Suppressor macrophage (primary cell): ENCODE results near the gene H19.

Experiments
- DNase-seq, 4 experiments: peaks; one replicate each; pipeline ENCODE4 v3.0.0-alpha.2; 2020 to 2022

H19 gene

DNA sequence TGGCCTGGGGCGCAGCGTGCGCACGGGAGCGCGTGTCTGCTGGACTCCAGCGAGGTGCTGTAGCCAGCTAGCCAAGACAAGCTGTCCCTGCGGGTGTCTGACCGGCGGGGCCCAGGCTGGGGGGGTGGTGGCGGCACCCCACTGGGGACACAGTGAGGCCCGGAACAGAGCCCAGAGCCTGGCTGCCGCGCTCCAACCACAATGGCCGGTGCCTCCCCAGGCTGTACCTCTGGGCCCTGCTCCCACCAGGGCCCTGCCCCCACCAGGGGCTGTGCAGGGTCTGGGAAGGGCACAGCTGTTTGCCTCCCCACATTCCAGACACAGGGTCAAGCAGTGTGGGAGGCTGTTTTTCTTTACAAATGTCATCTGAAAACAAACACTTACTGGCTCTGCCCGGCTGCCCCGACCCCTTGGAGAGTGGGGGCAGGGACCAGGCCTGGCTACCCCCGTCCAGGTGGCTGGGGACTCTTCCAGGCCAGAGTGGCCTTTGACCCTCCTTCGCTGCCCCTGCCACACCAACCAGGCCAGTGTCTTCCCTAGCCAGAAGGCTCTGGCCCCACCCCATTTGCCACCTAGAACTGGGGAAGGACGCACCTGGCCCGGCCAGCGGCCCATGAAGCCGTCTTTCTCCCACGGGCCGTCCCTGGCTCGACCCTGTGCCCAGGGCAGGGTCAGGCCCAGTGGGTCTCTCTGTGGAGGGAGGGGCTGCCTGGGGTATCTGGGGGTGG is 14.6 kb downstream of the H19 start:
- DNase-seq, result no peak

- DNase-seq, result no peak
Measured at GRCh38 chr11:1979607-1980006, 18.0 kb downstream of the H19 start.

GRCh38 chr11:1978720-1979473 is 18.7 kb downstream of the H19 start:
- no peak for DNase-seq

DNA sequence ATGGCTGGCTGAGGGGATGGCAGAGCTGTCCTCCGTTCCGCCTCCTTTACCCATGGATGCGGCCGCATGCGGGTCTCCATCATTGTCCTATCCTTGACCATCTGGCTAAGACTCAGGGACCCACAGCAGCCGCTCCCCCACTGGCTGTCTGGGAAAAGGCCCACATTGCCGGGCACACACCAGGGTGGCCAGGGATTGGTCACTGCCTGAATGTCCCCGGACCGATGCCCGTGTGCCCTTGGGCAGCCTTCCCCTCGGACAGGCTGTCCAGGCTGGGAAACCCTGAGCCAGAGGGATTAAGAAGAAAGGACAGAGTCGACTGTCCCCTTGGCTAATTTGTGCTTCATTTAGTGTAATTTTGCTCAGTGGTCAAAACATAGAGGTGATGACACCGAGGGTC is 22.5 kb downstream of the H19 start:
- no peak for DNase-seq

GRCh38 chr11:1970956-1971355 is 26.7 kb downstream of the H19 start:
- no peak for DNase-seq

DNA sequence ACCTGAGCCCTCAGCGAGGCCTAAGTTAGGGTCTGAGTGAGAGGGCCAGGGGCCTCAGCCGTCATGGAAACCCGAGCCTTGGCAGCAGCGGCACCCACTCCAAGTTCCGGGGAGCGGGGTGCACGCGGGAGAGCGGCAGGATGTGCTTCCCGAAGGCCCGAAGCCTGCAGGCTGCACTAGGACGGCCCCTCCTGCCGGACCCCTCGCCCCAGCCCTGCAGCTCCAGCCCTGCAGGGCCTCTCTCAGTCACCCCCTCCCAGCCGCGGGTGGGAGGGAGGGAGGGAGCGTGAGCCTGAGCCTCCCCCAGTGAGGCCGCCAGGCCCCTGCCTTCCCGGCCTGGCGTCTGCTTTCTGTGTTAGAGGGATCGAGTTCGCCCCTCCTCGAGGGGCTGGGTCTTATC is 27.9 kb downstream of the H19 start:
- no peak for DNase-seq

DNA sequence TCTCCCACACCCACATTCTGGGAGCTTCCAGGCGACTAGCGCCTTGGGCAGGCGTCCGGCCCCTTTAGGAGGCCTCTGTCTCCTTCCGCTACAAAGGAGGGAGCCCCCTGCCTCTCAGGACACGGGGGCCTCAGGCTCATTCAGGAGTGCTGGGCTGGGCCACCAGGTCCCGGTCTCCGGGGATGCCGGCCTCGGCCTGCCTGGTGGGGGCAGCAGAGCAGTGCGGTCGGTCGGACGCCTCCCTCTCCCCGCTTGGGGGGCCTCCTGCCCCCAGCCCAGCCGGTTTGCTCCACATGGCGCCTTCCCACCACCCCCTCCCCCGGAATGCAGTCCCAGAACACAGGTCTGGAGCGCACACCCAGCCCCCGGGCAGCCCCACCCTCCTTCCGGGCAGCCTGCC is 28.6 kb downstream of the H19 start:
- DNase-seq, result no peak

DNA sequence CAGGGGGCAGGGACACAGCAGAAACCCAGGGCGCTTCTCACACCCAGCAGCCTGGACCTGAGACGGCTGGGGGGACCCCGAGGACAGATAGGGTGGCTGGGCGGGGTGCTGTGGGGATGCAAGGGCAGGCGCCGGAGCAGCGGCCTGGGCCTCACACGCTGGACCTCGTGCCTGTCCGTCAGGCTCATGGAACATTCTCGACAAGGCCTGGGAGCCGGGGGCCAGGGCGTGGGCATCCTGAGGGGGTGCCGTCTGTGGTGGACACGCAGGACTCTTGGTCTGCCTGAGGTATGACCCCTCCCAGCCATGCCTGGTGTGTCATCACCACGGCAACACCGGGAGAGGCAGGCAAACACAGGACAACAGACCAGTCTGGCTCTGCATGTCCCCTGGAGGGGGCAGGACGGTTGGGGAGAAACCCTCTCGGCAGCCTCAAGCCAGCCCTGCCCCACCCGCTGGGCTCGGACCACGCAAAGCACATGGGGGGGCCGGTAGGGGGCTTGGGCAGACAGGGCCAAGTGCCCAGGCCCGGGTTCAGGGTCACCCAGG is 29.1 kb downstream of the H19 start:
- no peak for DNase-seq

DNA sequence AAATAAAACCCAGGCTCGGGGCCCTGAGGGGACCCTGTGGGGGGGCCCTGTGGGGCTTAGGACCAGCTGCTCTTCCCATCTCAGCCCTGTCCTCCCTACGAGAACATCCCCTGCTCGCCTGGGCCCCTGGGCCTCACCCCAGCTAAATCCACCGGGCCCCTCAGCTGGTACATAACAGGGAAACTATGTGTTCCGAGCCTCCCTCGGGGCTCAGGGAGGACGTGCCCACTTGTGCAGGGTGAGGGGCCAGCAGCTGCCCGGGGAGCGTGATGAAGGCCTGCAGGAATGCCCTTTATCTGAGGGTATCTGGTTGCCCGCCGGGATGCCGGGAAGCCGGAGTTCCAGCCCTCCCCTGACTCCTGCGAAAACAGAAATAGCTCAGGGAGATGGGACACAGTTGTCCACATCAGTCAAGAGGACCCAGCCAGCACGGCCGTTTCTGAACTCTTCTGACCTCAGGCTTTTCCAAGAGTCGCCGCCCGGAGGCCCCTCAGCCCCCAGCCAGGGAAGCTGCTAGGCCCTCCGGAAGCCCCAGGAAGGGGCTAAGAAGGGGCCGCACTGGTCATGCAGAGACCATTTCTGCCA is 29.9 kb downstream of the H19 start:
- no peak for DNase-seq

GRCh38 chr11:1966531-1966930 is 31.1 kb downstream of the H19 start:
- no peak for DNase-seq

DNA sequence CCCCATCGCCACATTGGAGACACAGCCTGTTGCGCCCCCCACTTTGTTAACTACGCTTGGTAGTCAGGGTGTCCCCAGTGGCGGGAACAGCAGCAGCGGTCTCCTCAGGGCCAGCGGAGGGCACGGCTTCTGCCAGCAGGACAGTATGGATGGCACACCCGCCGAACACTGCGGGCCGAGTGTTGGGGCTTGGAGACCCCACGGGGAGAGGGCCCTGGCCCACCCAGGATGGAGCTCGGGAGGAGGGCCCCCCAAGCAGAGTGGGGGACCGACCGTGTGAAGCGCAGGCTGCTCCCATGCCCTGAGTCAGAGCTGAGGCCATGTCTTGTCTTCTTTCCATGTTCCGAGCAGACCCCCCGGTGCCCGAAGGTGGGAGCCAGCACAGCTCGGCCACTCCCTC is 32.7 kb downstream of the H19 start:
- DNase-seq, result no peak

- no peak for DNase-seq
Measured at GRCh38 chr11:1964348-1964747, 33.3 kb downstream of the H19 start.

DNA sequence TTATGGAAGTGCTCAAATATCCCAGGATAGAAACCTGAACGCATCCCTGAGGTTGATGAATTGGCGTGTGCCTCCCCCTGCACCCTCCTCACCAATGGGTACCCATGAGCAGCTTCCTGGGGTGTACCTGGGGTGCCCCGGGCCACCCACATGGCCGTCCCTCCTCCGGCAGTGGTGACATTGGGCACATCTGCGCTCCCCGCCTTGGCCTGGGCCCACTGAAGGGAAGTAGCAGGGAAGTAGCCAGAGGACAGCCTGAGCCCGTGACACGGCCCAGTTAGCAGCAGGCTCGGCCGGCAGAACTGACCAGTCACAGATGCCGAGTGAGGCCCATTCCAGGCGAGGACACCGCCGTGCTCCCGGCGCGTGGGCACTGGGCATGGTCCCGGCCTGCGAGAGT is 33.8 kb downstream of the H19 start:
- DNase-seq, result no peak

DNA sequence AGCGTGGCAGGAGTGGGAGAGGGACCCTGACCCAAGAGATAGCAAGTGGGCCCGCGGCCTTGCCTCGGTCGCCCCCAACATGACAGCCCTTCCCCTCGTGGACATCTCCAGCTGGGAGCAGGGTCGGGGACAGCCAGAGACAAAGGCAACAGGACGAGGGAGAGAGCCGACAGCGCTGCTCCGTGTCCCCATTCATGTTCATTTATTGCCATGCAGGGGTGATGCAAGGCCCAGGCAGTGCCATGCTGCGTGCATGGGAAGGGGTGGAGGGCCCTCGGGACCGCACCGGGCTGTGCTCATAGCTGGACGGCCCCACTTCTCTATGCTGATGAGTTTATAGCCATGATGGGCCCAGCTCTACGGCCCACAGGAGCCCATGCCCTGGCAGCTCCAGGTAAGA is 37.9 kb downstream of the H19 start:
- DNase-seq, result no peak

DNA sequence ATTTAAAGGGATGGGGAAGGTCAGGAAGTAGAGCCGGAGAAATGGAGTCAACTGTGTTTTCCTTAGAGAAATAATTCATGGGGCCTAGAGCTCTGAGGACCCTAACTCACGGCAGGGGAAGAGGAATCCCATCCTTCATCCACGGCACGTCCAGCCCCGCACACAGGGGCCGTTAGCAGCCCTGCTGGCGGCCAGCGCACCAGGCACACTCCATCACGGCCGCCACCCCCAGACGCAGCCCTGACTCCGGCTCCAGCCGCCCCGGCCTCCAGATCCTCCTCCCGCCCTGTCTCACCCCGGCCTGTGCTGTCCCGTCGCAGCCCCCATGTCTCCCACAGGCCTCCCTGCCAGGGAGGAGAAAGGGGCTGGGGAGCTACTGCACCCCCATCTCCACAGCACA is 39.3 kb downstream of the H19 start:
- DNase-seq, result no peak

GRCh38 chr11:1953489-1954266 is 44.0 kb downstream of the H19 start:
- DNase-seq, result peak in 1 of 4 experiments; percentile 7

- DNase-seq, result no peak
Measured at GRCh38 chr11:1952806-1953482, 44.7 kb downstream of the H19 start.

- DNase-seq, result no peak
Measured at GRCh38 chr11:1949922-1950321, 47.7 kb downstream of the H19 start.

DNA sequence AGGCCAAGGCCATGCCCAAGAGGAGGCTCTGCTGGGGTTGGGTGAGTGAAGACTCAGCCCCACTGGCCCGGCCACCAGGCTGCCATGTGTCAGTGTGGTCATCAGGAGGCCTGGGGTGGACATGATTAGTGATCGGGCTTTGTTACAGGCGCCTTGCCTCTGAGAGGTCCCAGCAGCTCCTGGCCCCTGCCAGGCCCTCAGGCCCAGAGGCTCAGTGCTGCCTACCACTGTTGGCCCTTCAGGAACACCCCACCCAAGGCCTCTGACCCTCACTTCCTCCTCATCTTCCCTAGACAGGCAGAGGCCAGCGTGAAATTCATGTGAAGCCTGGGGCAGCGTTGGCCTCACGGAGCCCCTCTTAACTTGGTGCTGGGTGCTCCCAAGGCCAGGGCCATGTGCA is 48.3 kb downstream of the H19 start:
- no peak for DNase-seq

DNA sequence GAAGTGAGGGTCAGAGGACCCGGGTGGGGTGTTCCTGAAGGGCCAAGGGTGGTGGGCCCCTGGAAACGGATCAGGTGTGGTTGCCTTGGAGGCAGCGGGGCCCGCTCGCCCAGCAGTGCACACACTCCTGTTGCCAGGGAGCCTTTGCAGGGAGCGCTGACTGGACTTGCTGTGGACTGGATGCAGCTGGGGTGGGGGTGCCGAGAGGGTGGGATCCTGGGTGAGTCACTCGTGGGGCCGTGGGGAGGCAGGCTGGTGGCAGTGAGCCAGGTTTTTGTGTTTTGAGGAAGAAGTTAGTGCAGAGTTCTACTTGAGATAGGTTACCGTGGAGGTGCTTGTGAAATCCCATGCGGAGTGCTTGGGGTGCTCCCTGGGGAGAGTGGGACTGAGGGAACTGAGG is 49.3 kb downstream of the H19 start:
- no peak for DNase-seq

GRCh38 chr11:1947592-1948237 is 49.9 kb downstream of the H19 start:
- no peak for DNase-seq
